Esophagus squamous epithelium (tissue), 4 donors: Measurements from ENCODE around the gene OPN4.

ENCODE experiments used
- POLR2A ChIP-seq, 4 donors: fragments of 450-650 bp; IDR thresholded peaks; one replicate each; pipeline ENCODE4 v1.6.1; 2017; ENCODE audit warnings: antibody characterized with exemption in 4 of 4, mild to moderate bottlenecking in 4 of 4, moderate library complexity in 3 of 4
- TF ChIP-seq, protein P1 (sequence below), 6 experiments: fragments of 450-650 bp in 4 of 6; fragments of 200-600 bp in 2 of 6; sonication (generic) in 2 of 6; IDR thresholded peaks; one replicate each; pipeline ENCODE4 v1.5.1; 2016 to 2019; ENCODE audit warnings: antibody characterized with exemption in 6 of 6, mild to moderate bottlenecking in 4 of 6, moderate library complexity in 4 of 6

GRCh38 chr10:86665218-86665607 is 10.9 kb downstream of the OPN4 start:
- TF ChIP-seq, protein P1, sequence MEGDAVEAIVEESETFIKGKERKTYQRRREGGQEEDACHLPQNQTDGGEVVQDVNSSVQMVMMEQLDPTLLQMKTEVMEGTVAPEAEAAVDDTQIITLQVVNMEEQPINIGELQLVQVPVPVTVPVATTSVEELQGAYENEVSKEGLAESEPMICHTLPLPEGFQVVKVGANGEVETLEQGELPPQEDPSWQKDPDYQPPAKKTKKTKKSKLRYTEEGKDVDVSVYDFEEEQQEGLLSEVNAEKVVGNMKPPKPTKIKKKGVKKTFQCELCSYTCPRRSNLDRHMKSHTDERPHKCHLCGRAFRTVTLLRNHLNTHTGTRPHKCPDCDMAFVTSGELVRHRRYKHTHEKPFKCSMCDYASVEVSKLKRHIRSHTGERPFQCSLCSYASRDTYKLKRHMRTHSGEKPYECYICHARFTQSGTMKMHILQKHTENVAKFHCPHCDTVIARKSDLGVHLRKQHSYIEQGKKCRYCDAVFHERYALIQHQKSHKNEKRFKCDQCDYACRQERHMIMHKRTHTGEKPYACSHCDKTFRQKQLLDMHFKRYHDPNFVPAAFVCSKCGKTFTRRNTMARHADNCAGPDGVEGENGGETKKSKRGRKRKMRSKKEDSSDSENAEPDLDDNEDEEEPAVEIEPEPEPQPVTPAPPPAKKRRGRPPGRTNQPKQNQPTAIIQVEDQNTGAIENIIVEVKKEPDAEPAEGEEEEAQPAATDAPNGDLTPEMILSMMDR (IDR thresholded peaks at IDR 0.05): no peak
- TF ChIP-seq POLR2A (IDR thresholded peaks at IDR 0.05): no peak
